Stomach (tissue), 4 donors: ENCODE results near the gene ABL1.

ENCODE experiments used
- EP300 ChIP-seq: sonication (generic); formaldehyde crosslinking; IDR thresholded peaks from one replicate; pipeline ENCODE4 v1.6.1; 2017; ENCODE audit warnings: antibody characterized with exemption
- POLR2A ChIP-seq, 4 donors: fragments of 450-650 bp; IDR thresholded peaks; one replicate each; pipeline ENCODE4 v1.6.1; 2016; ENCODE audit warnings: antibody characterized with exemption in 4 of 4, control low read depth in 2 of 4, mild to moderate bottlenecking in 1 of 4, moderate library complexity in 1 of 4
- POLR2AphosphoS5 ChIP-seq, 3 donors: sonication (generic); formaldehyde crosslinking; IDR thresholded peaks; one replicate each; pipeline ENCODE4 v1.6.1; 2016; ENCODE audit warnings: antibody characterized with exemption in 3 of 3
- TF ChIP-seq, protein P1 (sequence below), 7 experiments: fragments of 450-650 bp in 4 of 7; fragments of 200-600 bp in 3 of 7; sonication (generic) in 3 of 7; IDR thresholded peaks; one replicate each; pipeline ENCODE4 v1.5.1; 2016 to 2019; ENCODE audit warnings: antibody characterized with exemption in 7 of 7, control low read depth in 2 of 7, mild to moderate bottlenecking in 1 of 7

DNA sequence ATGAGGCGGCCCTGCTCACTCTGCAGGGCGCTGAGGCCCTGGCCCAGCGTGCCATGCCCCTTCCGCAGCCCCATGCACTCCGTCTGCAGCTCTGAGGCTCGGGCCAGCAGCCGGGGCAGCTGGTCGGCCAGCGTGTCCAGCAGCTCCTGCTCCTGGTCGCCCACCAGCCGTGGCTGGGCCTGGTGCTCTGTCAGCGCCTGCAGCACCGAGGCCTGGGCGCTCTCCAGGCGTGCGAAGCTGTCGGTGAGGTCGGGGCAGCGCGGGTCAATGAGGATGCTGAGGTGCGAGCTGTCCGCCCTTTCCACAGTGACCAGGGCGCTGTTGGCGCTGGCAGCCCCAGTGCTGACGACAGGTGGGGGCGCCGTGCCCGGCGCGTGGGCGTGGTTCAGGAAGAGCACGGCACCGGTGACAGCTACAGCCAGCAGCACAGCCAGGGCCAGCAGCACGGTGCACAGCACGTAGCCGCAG lies 94.6 kb downstream of the ABL1 start:
- TF ChIP-seq POLR2AphosphoS5 (IDR thresholded peaks at IDR 0.05) (no peak), POLR2A (IDR thresholded peaks at IDR 0.05) (no peak), EP300 (no peak)
- TF ChIP-seq, protein P1, sequence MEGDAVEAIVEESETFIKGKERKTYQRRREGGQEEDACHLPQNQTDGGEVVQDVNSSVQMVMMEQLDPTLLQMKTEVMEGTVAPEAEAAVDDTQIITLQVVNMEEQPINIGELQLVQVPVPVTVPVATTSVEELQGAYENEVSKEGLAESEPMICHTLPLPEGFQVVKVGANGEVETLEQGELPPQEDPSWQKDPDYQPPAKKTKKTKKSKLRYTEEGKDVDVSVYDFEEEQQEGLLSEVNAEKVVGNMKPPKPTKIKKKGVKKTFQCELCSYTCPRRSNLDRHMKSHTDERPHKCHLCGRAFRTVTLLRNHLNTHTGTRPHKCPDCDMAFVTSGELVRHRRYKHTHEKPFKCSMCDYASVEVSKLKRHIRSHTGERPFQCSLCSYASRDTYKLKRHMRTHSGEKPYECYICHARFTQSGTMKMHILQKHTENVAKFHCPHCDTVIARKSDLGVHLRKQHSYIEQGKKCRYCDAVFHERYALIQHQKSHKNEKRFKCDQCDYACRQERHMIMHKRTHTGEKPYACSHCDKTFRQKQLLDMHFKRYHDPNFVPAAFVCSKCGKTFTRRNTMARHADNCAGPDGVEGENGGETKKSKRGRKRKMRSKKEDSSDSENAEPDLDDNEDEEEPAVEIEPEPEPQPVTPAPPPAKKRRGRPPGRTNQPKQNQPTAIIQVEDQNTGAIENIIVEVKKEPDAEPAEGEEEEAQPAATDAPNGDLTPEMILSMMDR (IDR thresholded peaks at IDR 0.05), result no peak
